ENCODE measurements around the gene PPP1R37. TPM values are rescaled to one million over a fixed set of nuclear protein-coding genes. Genes with fewer than 3 reads are reported as not detected.

PPP1R37 gene
- total RNA-seq, 1 donor from 2014 or later, result 19.2 TPM

GRCh38 chr19:45158503-45159209 lies 65.7 kb downstream of the PPP1R37 start:
- no peak for FAIRE-seq
- TF ChIP-seq CTCF (IDR thresholded peaks at IDR 0.05; ENCODE audit: insufficient read depth, low read length, severe bottlenecking), result no peak
- H3K27me3 ChIP-seq (ENCODE audit: control insufficient read depth, insufficient read depth, low read length), result no peaks in the 10 kb centered on the region
- H3K36me3 ChIP-seq (ENCODE audit: control insufficient read depth, insufficient read depth, low read length), result no peaks in the 10 kb centered on the region
- H3K4me3 ChIP-seq (ENCODE audit: low read depth, low read length), result no peak overlapping the region
- DNase-seq (ENCODE audit: low read depth), result no peak

GRCh38 chr19:45159210-45159970 lies 66.4 kb downstream of the PPP1R37 start:
- no peaks in the 10 kb centered on the region for H3K36me3 ChIP-seq (ENCODE audit: control insufficient read depth, insufficient read depth, low read length)
- no peak overlapping the region for H3K4me3 ChIP-seq (ENCODE audit: low read depth, low read length)
- FAIRE-seq, result no peak
- DNase-seq (ENCODE audit: low read depth), result no peak
- no peaks in the 10 kb centered on the region for H3K27me3 ChIP-seq (ENCODE audit: control insufficient read depth, insufficient read depth, low read length)
- TF ChIP-seq CTCF (IDR thresholded peaks at IDR 0.05; ENCODE audit: insufficient read depth, low read length, severe bottlenecking), result no peak

DNA sequence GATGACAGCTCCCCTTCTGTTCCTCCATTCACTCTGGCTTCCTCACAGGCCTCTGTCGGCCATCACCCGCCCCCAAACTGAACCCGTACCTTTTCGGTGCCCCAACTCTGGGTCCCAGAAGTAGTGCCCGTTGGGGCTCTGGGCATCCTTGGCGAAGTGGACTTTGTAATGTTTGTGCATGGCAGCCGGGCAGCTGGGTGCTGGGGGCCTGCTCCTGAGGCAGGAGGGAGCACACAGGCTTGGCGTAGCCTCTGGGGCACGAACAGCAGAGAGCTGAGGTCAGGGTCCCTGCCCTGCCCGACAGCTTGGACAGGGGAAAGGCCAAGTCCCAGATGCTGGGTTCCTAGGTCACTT lies 67.0 kb downstream of the PPP1R37 start:
- Histone ChIP-seq H3K4me3 (ENCODE audit: low read depth, low read length) (no peak overlapping the region), H3K36me3 (ENCODE audit: control insufficient read depth, insufficient read depth, low read length) (no peaks in the 10 kb centered on the region), H3K27me3 (ENCODE audit: control insufficient read depth, insufficient read depth, low read length) (no peaks in the 10 kb centered on the region)
- DNase-seq (ENCODE audit: low read depth) (no peak), FAIRE-seq (no peak)
- no peak for TF ChIP-seq CTCF (IDR thresholded peaks at IDR 0.05; ENCODE audit: insufficient read depth, low read length, severe bottlenecking)

DNA sequence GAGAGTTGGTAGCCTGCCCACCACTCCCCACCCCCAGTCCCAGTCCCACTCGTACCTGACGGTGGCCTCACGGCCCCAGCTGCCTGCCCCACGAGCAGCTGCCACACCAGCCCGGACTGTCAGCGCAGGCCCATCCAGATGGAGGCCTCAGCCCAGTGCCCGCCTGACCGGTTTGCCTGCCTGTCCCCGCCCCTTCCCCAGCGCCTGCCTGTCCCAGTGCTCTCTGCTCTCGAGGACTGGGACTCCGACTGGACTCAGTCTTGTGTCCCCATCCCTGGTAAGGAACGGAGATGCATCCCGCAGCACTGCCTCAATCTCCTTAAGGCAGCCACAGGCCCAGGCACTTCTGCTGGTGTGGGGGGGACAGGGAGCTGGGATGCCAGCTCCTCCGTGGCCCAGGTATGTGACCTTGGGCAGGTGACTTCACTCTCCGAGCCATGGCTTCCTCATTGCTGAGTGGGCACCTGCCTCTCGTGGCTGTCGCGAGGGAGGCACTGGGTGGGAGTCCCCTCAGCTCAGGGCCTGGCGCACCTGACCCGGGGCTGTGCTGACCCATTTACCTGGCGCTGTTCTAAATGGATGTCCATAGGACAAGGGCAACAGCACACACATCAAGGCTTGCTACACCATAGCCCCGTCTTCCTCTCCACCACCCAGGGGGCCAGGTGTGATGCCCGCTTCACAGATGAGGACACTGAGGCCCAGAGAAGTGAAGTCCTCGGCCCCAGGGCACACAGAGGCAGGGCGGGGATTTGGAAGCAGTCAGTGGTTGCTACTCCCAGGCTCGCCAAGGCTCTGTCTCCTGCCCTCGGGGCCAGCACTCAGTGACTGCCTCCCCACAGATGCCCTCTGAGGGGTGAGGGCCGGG lies 68.1 kb downstream of the PPP1R37 start, which contains the start of gene NKPD1:
Gene NKPD1 (minus strand): TSS at position 113 of the 868 bp plus-strand sequence. CDS start 832 bp downstream, outside the sequence.
- DNase-seq (ENCODE audit: low read depth) (peak; percentile 34), FAIRE-seq (no peak)
- Histone ChIP-seq H3K4me3 (ENCODE audit: low read depth, low read length) (no peak within 1 kb of the TSS), H3K27me3 (ENCODE audit: control insufficient read depth, insufficient read depth, low read length) (no peaks in the 10 kb centered on the region), H3K36me3 (ENCODE audit: control insufficient read depth, insufficient read depth, low read length) (no peaks in the 10 kb centered on the region)
- no peak for TF ChIP-seq CTCF (IDR thresholded peaks at IDR 0.05; ENCODE audit: insufficient read depth, low read length, severe bottlenecking)

DNA sequence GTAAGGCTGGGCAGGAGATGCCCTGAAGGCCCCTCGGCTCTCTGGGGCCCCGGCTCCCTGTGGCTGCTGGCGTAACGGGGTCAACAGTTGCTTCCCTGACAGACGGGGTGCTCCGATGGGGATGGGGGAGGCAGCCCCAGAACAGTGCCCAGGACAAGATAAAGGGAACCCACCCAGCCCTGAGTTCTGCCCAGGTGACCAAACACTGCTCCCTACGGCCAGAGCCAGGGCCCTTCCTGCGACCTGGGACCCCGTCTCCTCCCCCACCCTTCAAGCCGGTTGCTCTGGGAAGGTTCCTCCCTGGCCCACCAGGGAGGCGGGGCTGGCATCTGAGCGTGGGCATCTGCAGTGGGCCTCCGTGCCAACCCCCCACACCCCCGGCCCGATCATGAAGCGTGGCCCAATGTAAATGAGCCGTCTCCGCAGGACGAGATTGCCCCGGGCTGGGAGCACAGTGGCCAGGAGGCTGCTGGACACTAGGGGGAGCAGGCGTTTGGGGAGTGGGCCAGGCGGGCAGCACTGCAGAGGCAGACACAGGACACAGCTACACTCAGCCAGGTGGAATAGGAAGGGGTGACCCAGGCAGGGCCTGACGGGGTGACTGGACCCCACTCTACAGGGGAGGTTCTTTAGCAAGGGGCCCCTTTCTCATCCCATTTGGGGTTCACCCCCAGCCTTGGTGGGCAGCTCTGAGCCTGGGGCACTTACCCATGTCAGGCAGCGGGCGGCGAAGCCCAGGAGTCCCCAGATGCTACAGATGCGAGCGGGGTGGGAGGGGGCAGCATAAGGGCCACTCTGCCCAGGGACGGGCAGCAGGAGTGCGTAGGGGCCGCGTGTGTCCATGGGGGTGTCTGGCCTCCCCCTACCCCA lies 69.0 kb downstream of the PPP1R37 start:
- TF ChIP-seq CTCF (IDR thresholded peaks at IDR 0.05; ENCODE audit: insufficient read depth, low read length, severe bottlenecking), result peak; percentile 46
- DNase-seq (ENCODE audit: low read depth) (no peak), FAIRE-seq (no peak)
- Histone ChIP-seq H3K36me3 (ENCODE audit: control insufficient read depth, insufficient read depth, low read length) (no peaks in the 10 kb centered on the region), H3K27me3 (ENCODE audit: control insufficient read depth, insufficient read depth, low read length) (no peaks in the 10 kb centered on the region), H3K4me3 (ENCODE audit: low read depth, low read length) (no peak overlapping the region)
